MM.1S (cell line): Measurements from ENCODE around the gene PKN1.
"Not testable (repeated sequence)": the region's sequence is repeated elsewhere in the genome, so short reads cannot be mapped to it uniquely, and the experiment has no call there.

Experiments
- DNase-seq: peaks from one replicate; pipeline ENCODE4 v3.0.0-alpha.2; 2015
- H2AFZ ChIP-seq: fragments of 300-600 bp; sonication (generic); 2 replicates; pipeline ENCODE4 v1.6.0; 2016; ENCODE audit warnings: antibody characterized with exemption, low read length
- H3F3A ChIP-seq: fragments of 300-600 bp; sonication (generic); 2 replicates; pipeline ENCODE4 v1.6.1; 2016; ENCODE audit warnings: mild to moderate bottlenecking, antibody characterized with exemption, low read length, moderate library complexity, mixed read lengths; ENCODE audit not compliant: insufficient read depth
- H3K27ac ChIP-seq: fragments of 300-600 bp; sonication (generic); 2 replicates; pipeline ENCODE4 v1.5.1; 2016; ENCODE audit warnings: mild to moderate bottlenecking, low read length
- H3K27me3 ChIP-seq: fragments of 300-600 bp; sonication (generic); replicated peaks from 2 replicates; pipeline ENCODE4 v1.6.0; 2016; ENCODE audit warnings: low read length; ENCODE audit not compliant: insufficient read depth
- H3K36me3 ChIP-seq: fragments of 300-600 bp; sonication (generic); replicated peaks from 2 replicates; pipeline ENCODE4 v1.6.1; 2016; ENCODE audit warnings: mild to moderate bottlenecking, low read length, mixed read lengths; ENCODE audit not compliant: insufficient read depth
- H3K4me1 ChIP-seq: fragments of 300-600 bp; sonication (generic); 2 replicates; pipeline ENCODE4 v1.6.1; 2016; ENCODE audit warnings: low read length, mixed read lengths
- H3K4me2 ChIP-seq: fragments of 300-600 bp; sonication (generic); 2 replicates; pipeline ENCODE4 v1.6.0; 2016; ENCODE audit warnings: low read depth, low read length
- H3K4me3 ChIP-seq: fragments of 300-600 bp; sonication (generic); 2 replicates; pipeline ENCODE4 v1.5.1; 2016; ENCODE audit warnings: low read length, mixed read lengths
- H3K79me2 ChIP-seq: fragments of 300-600 bp; sonication (generic); 2 replicates; pipeline ENCODE4 v1.6.1; 2016; ENCODE audit warnings: mixed run types, low read length, mixed read lengths
- H3K9ac ChIP-seq: fragments of 300-600 bp; sonication (generic); 2 replicates; pipeline ENCODE4 v1.6.1; 2016; ENCODE audit warnings: low read length, mixed read lengths
- H3K9me2 ChIP-seq: fragments of 300-600 bp; sonication (generic); replicated peaks from 2 replicates; pipeline ENCODE4 v1.6.1; 2016; ENCODE audit warnings: mild to moderate bottlenecking, low read length, mixed read lengths; ENCODE audit not compliant: insufficient read depth
- H3K9me3 ChIP-seq: fragments of 300-600 bp; sonication (generic); replicated peaks from 2 replicates; pipeline ENCODE4 v1.6.1; 2016; ENCODE audit warnings: mild to moderate bottlenecking, low read length, mixed read lengths; ENCODE audit not compliant: insufficient read depth
- H4K20me1 ChIP-seq: fragments of 300-600 bp; sonication (generic); 2 replicates; pipeline ENCODE4 v1.6.1; 2016; ENCODE audit warnings: mild to moderate bottlenecking, low read length, moderate library complexity, mixed read lengths; ENCODE audit not compliant: insufficient read depth
- CTCF ChIP-seq: fragments of 300-600 bp; sonication (generic); IDR thresholded peaks from 2 replicates; pipeline ENCODE4 v1.5.1; 2016; ENCODE audit warnings: antibody characterized with exemption, low read length, mixed read lengths
- EZH2 ChIP-seq: fragments of 300-600 bp; sonication (generic); optimal IDR thresholded peaks from 2 replicates; pipeline ENCODE3; 2017; ENCODE audit warnings: low read depth, mild to moderate bottlenecking, antibody characterized with exemption, low read length, mixed read lengths
- EZH2phosphoT487 ChIP-seq: fragments of 300-600 bp; sonication (generic); IDR thresholded peaks from 2 replicates; pipeline ENCODE4 v1.6.1; 2018; ENCODE audit warnings: antibody characterized with exemption, low read length

PKN1 gene

GRCh38 chr19:14450876-14451275, 17.8 kb downstream of the PKN1 start:
- no peaks in the 10 kb centered on the region for H4K20me1 ChIP-seq
- H2AFZ ChIP-seq = no peak overlapping the region
- DNase-seq = no peak
- no peak for TF ChIP-seq CTCF
- no peaks in the 10 kb centered on the region for H3F3A ChIP-seq
- no peaks in the 10 kb centered on the region for H3K9me3 ChIP-seq
- H3K4me1 ChIP-seq = no peaks in the 10 kb centered on the region
- no peaks in the 10 kb centered on the region for H3K27me3 ChIP-seq
- H3K27ac ChIP-seq = no peak overlapping the region
- no peak overlapping the region for H3K4me2 ChIP-seq
- H3K9ac ChIP-seq = no peak overlapping the region
- H3K79me2 ChIP-seq = no peaks in the 10 kb centered on the region
- no peaks in the 10 kb centered on the region; the same call in 1 of the 2 replicates for H3K36me3 ChIP-seq
- no peak overlapping the region for H3K4me3 ChIP-seq
- H3K9me2 ChIP-seq = no peaks in the 10 kb centered on the region

GRCh38 chr19:14452303-14452702, 19.2 kb downstream of the PKN1 start:
- not testable (repeated sequence) for H3K27me3 ChIP-seq, H3K27ac ChIP-seq, H3K4me3 ChIP-seq, DNase-seq, H3F3A ChIP-seq, H3K4me1 ChIP-seq, H3K9me3 ChIP-seq, H4K20me1 ChIP-seq, H3K9ac ChIP-seq, H3K36me3 ChIP-seq, H3K79me2 ChIP-seq, H3K9me2 ChIP-seq, H2AFZ ChIP-seq, H3K4me2 ChIP-seq

GRCh38 chr19:14459703-14460102, 26.6 kb downstream of the PKN1 start:
- Histone ChIP-seq H3K9ac (no peak overlapping the region), H2AFZ (no peak overlapping the region), H3K9me2 (no peaks in the 10 kb centered on the region), H3F3A (no peaks in the 10 kb centered on the region), H3K36me3 (no peaks in the 10 kb centered on the region), H3K4me3 (no peak overlapping the region), H3K27ac (no peak overlapping the region), H3K4me1 (no peaks in the 10 kb centered on the region), H3K27me3 (no peaks in the 10 kb centered on the region), H4K20me1 (no peaks in the 10 kb centered on the region), H3K79me2 (no peaks in the 10 kb centered on the region), H3K4me2 (no peak overlapping the region), H3K9me3 (no peaks in the 10 kb centered on the region)
- TF ChIP-seq CTCF (no peak), EZH2 (no peak), EZH2phosphoT487 (no peak)
- DNase-seq = no peak

- Histone ChIP-seq H3K4me1 (no peaks in the 10 kb centered on the region), H2AFZ (no peak overlapping the region), H3K27ac (no peak overlapping the region), H3K36me3 (no peaks in the 10 kb centered on the region), H3K9ac (no peak overlapping the region), H3K27me3 (no peaks in the 10 kb centered on the region), H3K9me2 (no peaks in the 10 kb centered on the region), H3K4me3 (no peak overlapping the region), H3F3A (no peaks in the 10 kb centered on the region), H4K20me1 (no peaks in the 10 kb centered on the region), H3K79me2 (no peaks in the 10 kb centered on the region), H3K4me2 (no peak overlapping the region), H3K9me3 (no peaks in the 10 kb centered on the region)
- DNase-seq = no peak
- TF ChIP-seq EZH2 (no peak), CTCF (no peak), EZH2phosphoT487 (no peak)
Measured at GRCh38 chr19:14460935-14461334, 27.8 kb downstream of the PKN1 start.

GRCh38 chr19:14462401-14462800, 29.3 kb downstream of the PKN1 start:
- not testable (repeated sequence) for H3K27me3 ChIP-seq, H3K36me3 ChIP-seq, H3K4me2 ChIP-seq, H3K27ac ChIP-seq, H3K9me3 ChIP-seq, H3K4me3 ChIP-seq, H2AFZ ChIP-seq, H3F3A ChIP-seq, H3K9me2 ChIP-seq, H3K4me1 ChIP-seq, H4K20me1 ChIP-seq, H3K9ac ChIP-seq, H3K79me2 ChIP-seq, DNase-seq
